Adrenal gland (tissue), 12 donors: ENCODE data around the gene COX20. TPM values are rescaled to one million over a fixed set of nuclear protein-coding genes. Genes with fewer than 3 reads are reported as not detected.
"Not testable (repeated sequence)": the region's sequence is repeated elsewhere in the genome, so short reads cannot be mapped to it uniquely, and the experiment has no call there.

Experiments used
- DNase-seq, 7 donors: peaks; one replicate each; pipeline ENCODE4 v3.0.0-alpha.2; 2019 to 2020
- H3K27ac ChIP-seq, 5 donors: fragments of 200-600 bp; sonication (generic) in 4 of 5; 1 replicate in 3 of 5; 2 replicates in 2 of 5; pipeline versions ENCODE4 v1.5.1 to v1.8.0; 2016 to 2020; ENCODE audit warnings: mild to moderate bottlenecking in 1 of 5
- H3K27me3 ChIP-seq: fragments of 200-600 bp; 2 replicates; pipeline ENCODE4 v1.8.0; 2021
- H3K36me3 ChIP-seq, 2 donors: fragments of 200-600 bp; replicated peaks in 1 of 2; 1 replicate in 1 of 2; 2 replicates in 1 of 2; pipeline versions ENCODE4 v1.5.1 to v1.8.0; 2018 to 2022
- H3K4me1 ChIP-seq, 2 donors: fragments of 200-600 bp; replicated peaks in 1 of 2; 1 replicate in 1 of 2; 2 replicates in 1 of 2; pipeline versions ENCODE4 v1.5.1 to v1.8.0; 2018 to 2021
- H3K4me3 ChIP-seq, 4 donors: fragments of 200-600 bp; sonication (generic) in 3 of 4; one replicate each; pipeline ENCODE4 v1.5.1; 2016 to 2018
- H3K9me3 ChIP-seq, 3 donors: fragments of 200-600 bp; sonication (generic) in 1 of 3; replicated peaks in 1 of 3; 1 replicate in 2 of 3; 2 replicates in 1 of 3; pipeline versions ENCODE4 v1.5.1 to v1.8.0; 2016 to 2021
- POLR2A ChIP-seq, 2 donors: fragments of 450-650 bp; IDR thresholded peaks; one replicate each; pipeline ENCODE4 v1.6.1; 2017; ENCODE audit warnings: antibody characterized with exemption in 2 of 2, mild to moderate bottlenecking in 2 of 2, moderate library complexity in 1 of 2
- WGBS, 4 donors: extraction: QIAGEN DNeasy Blood & Tissue Kit in 2 of 4; methylation state at CpG; one replicate each; pipeline versions ENCODE4 v1.1.5 to v1.1.7; 2013 to 2017; 5-methylcytosine and 5-hydroxymethylcytosine counted together
- intact Hi-C, 2 donors: fragments of 100-400 bp; cut with DNase I; formaldehyde crosslinking; loops; one replicate each; pipeline versions ENCODE4 v1.14.1 to v1.15.0; 2022 to 2023
- polyA plus RNA-seq, 3 donors: library from polyadenylated mRNA; stranded (reverse); fragments of 200-250 nt in 2 of 3; fragments of 350-450 nt in 1 of 3; fragmentation: Illumina TruSeq in 1 of 3; extraction: RNeasy Lipid Tissue Mini Kit (QIAGEN cat#74804) in 1 of 3; gene quantifications; one replicate each; pipeline ENCODE4 v1.2.3, GENCODE V29; 2013 to 2014
- total RNA-seq, 9 donors: library from RNA; depleted of rRNA in 4 of 9; stranded (reverse); fragments of >200 nt in 4 of 9; fragments of 120-200 nt in 1 of 9; fragmentation: NEBNext Ultra II Directional in 1 of 9; extraction: Animal tissue kit (Norgen Biotek cat#: 25700) in 1 of 9; gene quantifications; one replicate each; pipeline versions ENCODE4 v1.1.0 to v1.2.4, GENCODE V29; 2013 to 2023
- TF ChIP-seq, protein P1 (sequence below), 6 experiments: fragments of 450-650 bp in 4 of 6; fragments of 200-600 bp in 2 of 6; sonication (generic) in 1 of 6; IDR thresholded peaks; 1 replicate in 5 of 6; 2 replicates in 1 of 6; pipeline versions ENCODE4 v1.5.1 to v1.8.0; 2016 to 2021; ENCODE audit warnings: antibody characterized with exemption in 6 of 6, mild to moderate bottlenecking in 2 of 6, moderate library complexity in 1 of 6
- donor health status: healthy with polysubstance abuse.
- donor health status: Bipolar disorder and iron deficiency.
- donor health status: DM: yes; HTN: yes; CAD: no.
- donor health status: DM: no; HTN: no; CAD: no.
- donor health status: DM: no; HTN: no; CAD: no.
- donor health status: DM: yes; HTN: yes; CAD: no.

The COX20 gene
- total and polyA plus RNA-seq, 12 donors: 32.2 to 265 (median 46.2) TPM

DNA sequence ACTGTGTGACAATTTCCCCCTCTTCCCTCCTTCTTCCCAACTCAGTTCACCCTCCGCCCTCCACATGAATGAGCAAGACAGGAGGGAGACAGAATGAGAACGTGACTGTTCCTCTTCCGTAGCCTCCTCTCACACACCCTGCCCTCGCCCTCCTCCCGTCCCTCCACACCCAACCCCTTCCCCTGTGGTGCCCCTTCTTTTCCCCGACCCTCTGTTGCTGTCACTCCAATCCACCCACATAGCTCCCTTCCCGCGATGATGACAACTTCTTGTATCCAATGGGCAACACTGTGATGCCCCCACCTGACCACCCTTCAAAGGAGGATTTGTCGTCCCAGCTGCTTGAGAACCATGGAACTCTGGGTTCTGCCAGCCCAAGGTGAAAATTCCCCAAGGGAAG lies 41.4 kb upstream of the COX20 start:
- Histone ChIP-seq H3K27me3 (no peaks in the 10 kb centered on the region), H3K4me1 (peaks cover 6 to 7% of the 10 kb centered on the region in 2 donors), H3K36me3 (no peaks in the 10 kb centered on the region), H3K27ac (no peak overlapping the region), H3K9me3 (no peaks in the 10 kb centered on the region), H3K4me3 (no peak overlapping the region)
- DNase-seq: no peak
- 92 to 96% (median 94%) methylated on average over 8 to 9 of the region's 9 CpGs for WGBS, 4 donors
- no peak for TF ChIP-seq POLR2A (IDR thresholded peaks at IDR 0.05)
- TF ChIP-seq, protein P1, sequence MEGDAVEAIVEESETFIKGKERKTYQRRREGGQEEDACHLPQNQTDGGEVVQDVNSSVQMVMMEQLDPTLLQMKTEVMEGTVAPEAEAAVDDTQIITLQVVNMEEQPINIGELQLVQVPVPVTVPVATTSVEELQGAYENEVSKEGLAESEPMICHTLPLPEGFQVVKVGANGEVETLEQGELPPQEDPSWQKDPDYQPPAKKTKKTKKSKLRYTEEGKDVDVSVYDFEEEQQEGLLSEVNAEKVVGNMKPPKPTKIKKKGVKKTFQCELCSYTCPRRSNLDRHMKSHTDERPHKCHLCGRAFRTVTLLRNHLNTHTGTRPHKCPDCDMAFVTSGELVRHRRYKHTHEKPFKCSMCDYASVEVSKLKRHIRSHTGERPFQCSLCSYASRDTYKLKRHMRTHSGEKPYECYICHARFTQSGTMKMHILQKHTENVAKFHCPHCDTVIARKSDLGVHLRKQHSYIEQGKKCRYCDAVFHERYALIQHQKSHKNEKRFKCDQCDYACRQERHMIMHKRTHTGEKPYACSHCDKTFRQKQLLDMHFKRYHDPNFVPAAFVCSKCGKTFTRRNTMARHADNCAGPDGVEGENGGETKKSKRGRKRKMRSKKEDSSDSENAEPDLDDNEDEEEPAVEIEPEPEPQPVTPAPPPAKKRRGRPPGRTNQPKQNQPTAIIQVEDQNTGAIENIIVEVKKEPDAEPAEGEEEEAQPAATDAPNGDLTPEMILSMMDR (IDR thresholded peaks at IDR 0.05): no peak
- intact Hi-C loops: no loop called here

DNA sequence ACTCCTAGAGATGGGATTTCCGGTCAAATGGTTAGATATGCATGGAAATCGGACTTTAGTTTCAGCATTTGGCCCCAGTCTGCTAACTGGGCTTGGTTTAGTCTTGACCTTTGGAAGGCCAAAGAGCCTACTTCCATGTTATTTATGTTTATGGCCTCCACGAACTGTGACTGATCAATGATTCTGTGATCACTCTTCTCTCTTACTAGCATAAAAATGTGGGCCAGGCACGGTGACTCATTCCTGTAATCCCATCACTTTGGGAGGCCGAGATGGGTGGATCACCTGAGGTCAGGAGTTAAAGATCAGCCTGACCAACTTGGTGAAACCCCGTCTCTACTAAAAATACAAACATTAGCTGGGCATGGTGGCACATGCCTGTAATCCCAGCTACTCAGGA lies 40.9 kb upstream of the COX20 start:
- H3K27me3 ChIP-seq, intact Hi-C loops, H3K4me3 ChIP-seq, H3K4me1 ChIP-seq, H3K9me3 ChIP-seq, H3K36me3 ChIP-seq, DNase-seq, H3K27ac ChIP-seq: not testable (repeated sequence)
- WGBS, 4 donors: 67 to 74% (median 71%) methylated on average over 6 of the region's 6 CpGs

DNA sequence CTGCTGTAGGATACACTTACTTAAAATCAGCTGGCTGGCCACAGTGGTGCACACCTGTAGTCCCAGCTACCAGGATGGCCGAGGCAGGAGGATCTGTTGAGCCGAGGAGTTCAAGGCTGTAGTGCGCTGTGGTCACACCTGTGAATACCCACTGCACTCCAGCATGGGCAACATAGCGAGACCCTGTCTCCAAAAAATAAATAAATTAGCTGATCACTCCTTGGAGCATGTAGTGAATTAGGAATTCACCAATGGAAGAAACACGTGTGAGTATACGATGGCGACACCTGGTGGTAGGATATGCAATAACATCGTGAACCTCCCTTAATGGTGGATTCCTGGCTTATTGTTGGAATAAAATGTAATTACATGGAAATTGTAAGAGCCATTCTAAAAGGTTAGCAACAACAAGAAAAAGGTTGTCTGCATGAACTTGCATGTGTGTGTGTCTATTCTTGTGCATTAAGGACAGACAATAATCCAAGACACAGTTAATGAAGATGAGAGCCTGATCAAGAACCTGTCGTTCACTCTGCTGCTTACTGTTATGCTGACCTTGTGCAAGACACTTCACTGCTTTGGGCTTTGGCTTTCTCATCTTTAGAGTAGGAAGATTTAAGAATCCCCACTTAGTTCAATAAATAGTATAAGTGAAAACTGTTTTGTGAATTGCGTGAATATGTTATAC lies 38.6 kb upstream of the COX20 start:
- H3K27me3 ChIP-seq: no peaks in the 10 kb centered on the region
- WGBS, 4 donors: 33 to 41% (median 37%) methylated on average over 10 of the region's 10 CpGs
- intact Hi-C loops: loop anchor here (2.0 to 5.0 kb wide), 3 partner anchors 145 to 245 kb away; partner anchors contain the start of gene DESI2 (in 1 of the 2)
- H3K9me3 ChIP-seq: no peaks in the 10 kb centered on the region
- peaks cover 3 to 6% of the 10 kb centered on the region in 2 donors for H3K4me1 ChIP-seq
- no peaks in the 10 kb centered on the region for H3K36me3 ChIP-seq
- peak; percentile 43 to 92 (median 71) for DNase-seq
- no peak overlapping the region for H3K4me3 ChIP-seq
- TF ChIP-seq POLR2A (IDR thresholded peaks at IDR 0.05): no peak
- TF ChIP-seq, protein P1 (IDR thresholded peaks at IDR 0.05): peak; percentile 90 to 96 (median 94)
- no peak overlapping the region for H3K27ac ChIP-seq

DNA sequence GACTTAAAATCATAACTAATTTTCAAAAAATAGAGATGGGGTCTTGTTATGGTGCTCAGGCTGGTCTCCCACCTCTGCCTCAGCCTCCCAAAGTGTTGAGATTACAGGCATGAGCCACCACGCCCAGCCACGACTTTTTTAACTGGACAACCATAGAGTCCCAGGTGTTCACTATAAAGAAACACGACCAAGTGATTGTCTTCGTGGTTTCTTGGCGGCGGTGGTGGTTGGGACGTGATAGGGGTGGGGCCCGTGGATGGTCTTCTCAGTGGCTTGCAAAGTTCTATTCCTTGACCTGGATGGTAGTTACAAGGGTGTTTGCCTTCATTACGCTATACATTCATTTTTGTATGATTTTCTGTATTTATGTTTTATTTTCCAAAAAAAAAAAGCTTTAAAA lies 34.6 kb upstream of the COX20 start:
- DNase-seq: no peak
- intact Hi-C loops: loop anchor here in 1 of 2 donors (5.0 kb wide), 1 partner anchor 246 kb away; no protein-coding TSS in a partner anchor
- H3K9me3 ChIP-seq: no peaks in the 10 kb centered on the region
- H3K4me3 ChIP-seq: no peak overlapping the region
- WGBS, 4 donors: 66 to 76% (median 70%) methylated on average over 9 of the region's 9 CpGs
- H3K27me3 ChIP-seq: no peaks in the 10 kb centered on the region
- TF ChIP-seq, protein P1 (IDR thresholded peaks at IDR 0.05): no peak
- no peak for TF ChIP-seq POLR2A (IDR thresholded peaks at IDR 0.05)
- no peak overlapping the region for H3K27ac ChIP-seq
- no peaks in the 10 kb centered on the region for H3K36me3 ChIP-seq
- no peaks in the 10 kb centered on the region for H3K4me1 ChIP-seq

DNA sequence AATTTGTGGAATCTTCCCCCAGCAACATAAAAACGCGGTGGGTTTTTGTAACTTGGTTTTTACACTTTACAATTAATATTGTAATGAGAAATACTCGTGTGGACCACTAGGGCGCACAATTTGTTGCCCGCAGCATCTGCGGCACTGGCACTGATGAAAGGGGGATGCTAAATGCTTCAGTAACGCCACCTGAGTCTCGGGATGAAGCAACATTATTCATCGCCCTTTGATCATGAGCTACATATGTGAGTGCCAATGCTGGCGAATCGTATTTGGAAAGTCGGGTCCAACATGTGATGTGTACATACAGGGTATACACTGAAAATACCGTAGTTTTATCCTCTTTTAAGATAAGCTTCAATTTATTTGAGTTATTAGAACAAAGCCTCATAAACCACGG lies 34.2 kb upstream of the COX20 start:
- WGBS, 4 donors: 30 to 31% (median 30%) methylated on average over 14 of the region's 14 CpGs
- DNase-seq: peak; percentile 34 to 67 (median 51)
- H3K27me3 ChIP-seq: no peaks in the 10 kb centered on the region
- no peaks in the 10 kb centered on the region for H3K36me3 ChIP-seq
- no peaks in the 10 kb centered on the region for H3K4me1 ChIP-seq
- H3K4me3 ChIP-seq: no peak overlapping the region
- H3K9me3 ChIP-seq: no peaks in the 10 kb centered on the region
- H3K27ac ChIP-seq: no peak overlapping the region
- TF ChIP-seq, protein P1 (IDR thresholded peaks at IDR 0.05): peak; percentile 54 to 73 (median 69)
- no peak for TF ChIP-seq POLR2A (IDR thresholded peaks at IDR 0.05)
- intact Hi-C loops: loop anchor here in 1 of 2 donors (5.0 kb wide), 1 partner anchor 246 kb away; no protein-coding TSS in a partner anchor
